NCI-H748 (cell line): ENCODE measurements around the gene CREB3L1.

Source experiments
- DNase-seq: peaks from one replicate; lab custom pipeline; 2025; ENCODE audit not compliant: unreplicated experiment; lab: John Stamatoyannopoulos, UW

The CREB3L1 gene

GRCh38 chr11:46342239-46342638, 64.8 kb downstream of the CREB3L1 start:
- DNase-seq, result no peak

- no peak for DNase-seq
Observed at GRCh38 chr11:46343520-46343919, 66.1 kb downstream of the CREB3L1 start.

- peak; percentile 44 for DNase-seq
Observed at GRCh38 chr11:46345131-46345597, 67.7 kb downstream of the CREB3L1 start.

- DNase-seq, result no peak
Observed at GRCh38 chr11:46345881-46346484, 68.5 kb downstream of the CREB3L1 start.

- DNase-seq, result peak; percentile 85
Observed at GRCh38 chr11:46346886-46347636, 69.6 kb downstream of the CREB3L1 start, which contains the start of gene DGKZ. Gene DGKZ (plus strand): TSS chr11:46347463. CDS start chr11:46347660, 197 bp downstream.

GRCh38 chr11:46347637-46348311, 70.3 kb downstream of the CREB3L1 start:
- peak; percentile 32 for DNase-seq

GRCh38 chr11:46348566-46349401, 71.3 kb downstream of the CREB3L1 start:
- no peak for DNase-seq

- DNase-seq, result no peak
Observed at GRCh38 chr11:46350695-46351094, 73.2 kb downstream of the CREB3L1 start.

- no peak for DNase-seq
Observed at GRCh38 chr11:46351148-46351547, 73.7 kb downstream of the CREB3L1 start.

GRCh38 chr11:46351606-46352005, 74.1 kb downstream of the CREB3L1 start:
- DNase-seq, result no peak

GRCh38 chr11:46352063-46352841, 74.8 kb downstream of the CREB3L1 start:
- peak; percentile 57 for DNase-seq

- DNase-seq, result no peak
Observed at GRCh38 chr11:46353698-46354097, 76.2 kb downstream of the CREB3L1 start.

GRCh38 chr11:46356924-46357482, 79.5 kb downstream of the CREB3L1 start:
- DNase-seq, result no peak

- no peak for DNase-seq
Observed at GRCh38 chr11:46357483-46357936, 80.0 kb downstream of the CREB3L1 start.

GRCh38 chr11:46359953-46360352, 82.5 kb downstream of the CREB3L1 start:
- no peak for DNase-seq

- no peak for DNase-seq
Observed at GRCh38 chr11:46360878-46361277, 83.4 kb downstream of the CREB3L1 start.

GRCh38 chr11:46361283-46362155, 84.1 kb downstream of the CREB3L1 start:
- no peak for DNase-seq

GRCh38 chr11:46362156-46363030, 84.9 kb downstream of the CREB3L1 start:
- DNase-seq, result no peak
